ENCODE data around the gene CNPY1.

CNPY1 gene

DNA sequence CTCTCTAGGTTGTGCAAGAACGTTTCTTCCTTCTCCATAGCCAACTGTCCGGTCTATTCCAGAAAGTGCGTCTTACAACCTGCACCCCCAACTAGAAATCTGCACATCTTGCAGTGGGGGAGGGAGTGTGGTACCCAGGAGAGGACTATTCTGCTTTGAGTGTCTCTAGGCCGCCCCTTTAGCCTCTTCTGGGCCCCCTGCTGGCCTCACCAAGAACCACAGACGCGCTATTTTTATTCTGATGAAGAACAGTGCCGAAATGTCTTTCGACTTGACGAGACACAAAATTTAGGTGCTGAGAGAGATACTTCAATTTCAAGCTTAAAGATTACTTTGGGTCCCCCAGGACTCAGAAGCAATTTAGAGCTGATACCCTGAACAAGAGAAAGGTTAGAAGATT lies 1.0 kb downstream of the CNPY1 start:
- no peak for DNase-seq (ENCODE audit: low spot score)
- in situ Hi-C loops (cut with MboI; ENCODE audit: low pct_unique_long_range_greater_than_20kb, low sequenced_read_pairs, unreplicated experiment) = no loop called here
- TF ChIP-seq, protein P1, sequence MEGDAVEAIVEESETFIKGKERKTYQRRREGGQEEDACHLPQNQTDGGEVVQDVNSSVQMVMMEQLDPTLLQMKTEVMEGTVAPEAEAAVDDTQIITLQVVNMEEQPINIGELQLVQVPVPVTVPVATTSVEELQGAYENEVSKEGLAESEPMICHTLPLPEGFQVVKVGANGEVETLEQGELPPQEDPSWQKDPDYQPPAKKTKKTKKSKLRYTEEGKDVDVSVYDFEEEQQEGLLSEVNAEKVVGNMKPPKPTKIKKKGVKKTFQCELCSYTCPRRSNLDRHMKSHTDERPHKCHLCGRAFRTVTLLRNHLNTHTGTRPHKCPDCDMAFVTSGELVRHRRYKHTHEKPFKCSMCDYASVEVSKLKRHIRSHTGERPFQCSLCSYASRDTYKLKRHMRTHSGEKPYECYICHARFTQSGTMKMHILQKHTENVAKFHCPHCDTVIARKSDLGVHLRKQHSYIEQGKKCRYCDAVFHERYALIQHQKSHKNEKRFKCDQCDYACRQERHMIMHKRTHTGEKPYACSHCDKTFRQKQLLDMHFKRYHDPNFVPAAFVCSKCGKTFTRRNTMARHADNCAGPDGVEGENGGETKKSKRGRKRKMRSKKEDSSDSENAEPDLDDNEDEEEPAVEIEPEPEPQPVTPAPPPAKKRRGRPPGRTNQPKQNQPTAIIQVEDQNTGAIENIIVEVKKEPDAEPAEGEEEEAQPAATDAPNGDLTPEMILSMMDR (IDR thresholded peaks at IDR 0.05; ENCODE audit: extremely low read depth, insufficient read depth, missing control alignments) = peak; percentile 26

DNA sequence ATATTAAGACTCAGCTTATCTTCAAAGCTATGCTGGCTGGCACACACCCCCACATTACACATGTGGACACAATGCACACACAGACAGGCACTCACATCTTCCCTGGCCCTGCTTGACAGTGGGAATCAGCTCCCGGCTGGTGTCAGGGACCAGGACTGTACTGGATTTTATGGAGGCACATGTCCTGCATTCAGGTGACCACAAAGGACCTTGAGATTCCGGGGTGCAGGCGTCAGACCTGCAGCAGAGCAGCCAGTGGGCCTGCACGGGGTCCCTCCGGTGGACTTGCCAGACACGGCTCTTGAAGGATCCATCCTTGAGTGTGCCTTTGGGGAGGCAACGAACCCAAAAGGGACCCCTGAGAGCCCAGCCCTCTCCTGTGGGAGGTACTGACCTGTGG lies 1.9 kb downstream of the CNPY1 start:
- TF ChIP-seq, protein P1 (IDR thresholded peaks at IDR 0.05; ENCODE audit: extremely low read depth, insufficient read depth, missing control alignments) = no peak
- no peak for DNase-seq (ENCODE audit: low spot score)
- in situ Hi-C loops (cut with MboI; ENCODE audit: low pct_unique_long_range_greater_than_20kb, low sequenced_read_pairs, unreplicated experiment) = no loop called here

DNA sequence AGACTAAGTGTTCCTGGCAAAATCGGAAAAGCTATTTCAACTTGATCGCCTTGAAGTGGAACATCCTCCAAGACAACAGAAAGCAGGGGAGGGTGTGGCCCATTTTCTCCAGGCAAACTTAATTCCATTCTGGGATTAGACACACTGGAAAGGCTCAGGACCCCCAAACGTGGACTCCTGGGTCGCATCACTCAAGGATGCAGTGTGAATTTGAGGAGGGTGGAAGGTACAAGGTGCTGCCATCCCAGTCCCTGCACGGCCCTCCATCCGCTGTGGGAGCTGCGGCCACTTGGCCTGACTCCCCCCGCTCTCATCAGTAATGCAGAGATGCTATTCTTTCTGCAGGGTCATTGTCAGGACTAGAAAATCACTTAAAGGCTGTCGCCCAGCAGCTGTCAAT lies 2.4 kb downstream of the CNPY1 start:
- no peak for DNase-seq (ENCODE audit: low spot score)
- in situ Hi-C loops (cut with MboI; ENCODE audit: low pct_unique_long_range_greater_than_20kb, low sequenced_read_pairs, unreplicated experiment) = no loop called here
- TF ChIP-seq, protein P1 (IDR thresholded peaks at IDR 0.05; ENCODE audit: extremely low read depth, insufficient read depth, missing control alignments) = no peak

DNA sequence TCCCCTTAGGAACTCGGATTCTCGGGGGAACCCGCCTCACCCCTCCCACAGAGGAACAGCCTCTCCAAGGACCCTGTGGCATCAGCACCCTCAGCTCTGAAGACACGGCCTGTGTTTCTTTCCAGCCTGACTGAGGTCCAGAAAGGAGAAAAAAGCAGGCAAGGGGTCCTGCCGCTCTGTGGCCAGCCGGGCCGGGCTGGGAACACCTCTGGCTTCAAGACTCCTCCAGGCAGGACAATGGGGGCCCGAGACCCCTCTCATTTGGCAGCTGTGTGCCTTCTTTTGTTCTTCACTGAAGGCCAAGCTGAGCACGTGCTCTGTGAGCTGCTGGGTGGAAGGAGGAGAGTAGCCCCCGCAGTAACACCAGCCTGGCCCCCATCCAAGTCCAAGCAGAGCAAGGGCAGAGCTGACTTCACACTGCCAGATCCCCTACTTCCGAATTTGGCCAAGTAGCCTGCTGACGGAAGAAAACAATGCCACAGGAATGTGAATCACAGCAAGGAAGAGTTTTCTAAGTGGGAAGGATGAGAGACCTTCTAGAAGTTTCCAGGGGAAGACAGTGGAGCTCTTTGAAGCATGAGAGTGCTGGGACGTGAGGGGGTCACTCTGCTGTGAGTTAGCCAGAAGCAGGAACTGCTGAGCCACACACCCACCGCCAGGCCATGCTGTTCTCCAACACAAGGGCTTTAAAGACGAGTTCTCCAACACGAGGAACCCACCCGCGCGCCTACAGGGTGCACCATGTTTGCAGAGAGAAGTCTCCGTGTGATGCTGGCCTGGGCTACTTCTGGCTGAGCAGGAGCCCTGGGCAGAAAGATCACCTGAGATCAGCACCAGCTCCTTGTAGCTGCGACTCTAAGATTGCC lies 3.1 kb downstream of the CNPY1 start:
- in situ Hi-C loops (cut with MboI; ENCODE audit: low pct_unique_long_range_greater_than_20kb, low sequenced_read_pairs, unreplicated experiment) = no loop called here
- TF ChIP-seq, protein P1 (IDR thresholded peaks at IDR 0.05; ENCODE audit: extremely low read depth, insufficient read depth, missing control alignments) = no peak
- no peak for DNase-seq (ENCODE audit: low spot score)

DNA sequence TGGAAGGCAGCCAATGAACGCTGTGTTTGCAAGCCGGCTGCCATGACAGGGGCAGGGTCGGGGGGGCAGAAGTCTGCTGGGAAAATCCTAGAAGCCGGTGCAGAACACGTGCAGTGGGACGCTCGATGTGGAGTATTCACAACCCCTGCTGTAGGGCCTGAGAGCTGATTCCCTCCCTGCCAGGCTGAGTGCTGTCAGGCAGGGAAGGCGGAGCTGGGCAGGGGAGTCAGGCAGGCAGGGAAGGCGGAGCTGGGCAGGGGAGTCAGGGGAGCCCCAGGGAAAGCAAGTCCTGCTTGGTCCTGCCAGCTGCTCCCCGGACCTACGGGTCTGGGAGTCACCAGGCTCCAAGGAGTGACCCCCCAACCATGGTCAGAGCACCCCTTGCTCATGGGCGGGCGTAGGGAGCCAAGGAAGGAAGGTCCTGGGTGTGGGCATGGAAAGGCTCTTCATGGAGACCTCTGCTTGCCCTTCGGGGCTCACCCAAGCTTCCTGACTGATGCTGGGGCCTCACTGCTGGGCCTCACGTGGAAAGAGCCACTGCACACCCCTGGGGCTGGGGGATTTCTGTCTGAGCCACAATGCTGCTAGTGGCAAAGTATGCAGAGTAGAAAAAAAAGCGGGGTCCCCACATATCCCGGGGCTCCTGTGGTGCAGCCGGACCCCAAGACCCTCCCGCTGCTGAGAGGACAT lies 4.2 kb downstream of the CNPY1 start:
- DNase-seq (ENCODE audit: low spot score) = no peak
- in situ Hi-C loops (cut with MboI; ENCODE audit: low pct_unique_long_range_greater_than_20kb, low sequenced_read_pairs, unreplicated experiment) = no loop called here
- TF ChIP-seq, protein P1 (IDR thresholded peaks at IDR 0.05; ENCODE audit: extremely low read depth, insufficient read depth, missing control alignments) = no peak

DNA sequence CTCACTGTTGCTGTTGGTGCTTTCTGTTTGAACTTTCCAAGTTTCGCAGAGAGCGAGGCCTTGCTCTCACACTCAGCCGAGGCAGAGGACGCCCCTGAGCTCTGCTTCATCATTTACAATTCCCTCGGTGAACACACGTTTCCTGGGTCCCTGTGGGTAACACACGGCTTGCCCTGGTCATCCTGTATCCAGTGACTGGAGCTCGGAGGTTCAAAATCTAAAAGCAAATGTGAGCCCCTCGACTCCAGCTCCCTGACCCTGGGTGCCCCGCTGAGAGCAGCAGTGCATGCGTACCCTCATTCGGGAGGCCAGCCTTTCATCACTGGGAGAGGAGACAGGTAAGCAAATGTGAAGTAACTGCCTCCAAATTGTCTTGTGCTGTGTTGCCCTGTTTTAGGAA lies 5.8 kb downstream of the CNPY1 start:
- TF ChIP-seq, protein P1 (IDR thresholded peaks at IDR 0.05; ENCODE audit: extremely low read depth, insufficient read depth, missing control alignments) = no peak
- in situ Hi-C loops (cut with MboI; ENCODE audit: low pct_unique_long_range_greater_than_20kb, low sequenced_read_pairs, unreplicated experiment) = no loop called here
- DNase-seq (ENCODE audit: low spot score) = no peak

Measured in GM13977 (cell line).